Smooth muscle cell (in vitro differentiated cells): ENCODE measurements around the gene ZNF670. TPM values are rescaled to one million over a fixed set of nuclear protein-coding genes. Genes with fewer than 3 reads are reported as not detected.

ENCODE experiments used
- DNase-seq: peaks from one replicate; lab custom pipeline; 2025; ENCODE audit not compliant: unreplicated experiment; lab: John Stamatoyannopoulos, UW
- H2AFZ ChIP-seq: fragments of 200-600 bp; sonication (generic); 2 replicates; pipeline ENCODE4 v1.6.0; 2016; ENCODE audit warnings: antibody characterized with exemption, low read depth, mild to moderate bottlenecking
- H3F3A ChIP-seq: fragments of 200-600 bp; sonication (generic); 2 replicates; pipeline ENCODE4 v1.6.0; 2017; ENCODE audit warnings: antibody characterized with exemption, low read depth
- H3K27ac ChIP-seq: fragments of 200-600 bp; sonication (generic); 2 replicates; pipeline ENCODE4 v1.5.1; 2016; ENCODE audit warnings: low read depth, mild to moderate bottlenecking
- H3K27me3 ChIP-seq: fragments of 200-600 bp; sonication (generic); 2 replicates; pipeline ENCODE4 v1.6.1; 2016; ENCODE audit warnings: low read depth, mild to moderate bottlenecking
- H3K36me3 ChIP-seq: fragments of 200-600 bp; sonication (generic); 2 replicates; pipeline ENCODE4 v1.5.1; 2016; ENCODE audit warnings: low read depth
- H3K4me1 ChIP-seq: fragments of 200-600 bp; sonication (generic); 2 replicates; pipeline ENCODE4 v1.5.1; 2016; ENCODE audit warnings: low read depth
- H3K4me2 ChIP-seq: fragments of 200-600 bp; sonication (generic); 2 replicates; pipeline ENCODE4 v1.6.0; 2016; ENCODE audit warnings: mild to moderate bottlenecking
- H3K4me3 ChIP-seq: fragments of 200-600 bp; sonication (generic); 2 replicates; pipeline ENCODE4 v1.5.1; 2016; ENCODE audit warnings: mild to moderate bottlenecking
- H3K79me2 ChIP-seq: fragments of 200-600 bp; sonication (generic); 2 replicates; pipeline ENCODE4 v1.6.0; 2016; ENCODE audit warnings: low read depth, mild to moderate bottlenecking
- H3K9ac ChIP-seq: fragments of 200-600 bp; sonication (generic); 2 replicates; pipeline ENCODE4 v1.6.0; 2016; ENCODE audit warnings: low read depth
- H3K9me3 ChIP-seq: fragments of 200-600 bp; sonication (generic); replicated peaks from 2 replicates; pipeline ENCODE4 v1.5.1; 2016; ENCODE audit warnings: low read depth
- H4K20me1 ChIP-seq: fragments of 200-600 bp; sonication (generic); 2 replicates; pipeline ENCODE4 v1.6.0; 2016; ENCODE audit warnings: low read depth
- CTCF ChIP-seq: fragments of 200-600 bp; sonication (generic); IDR thresholded peaks from 2 replicates; pipeline ENCODE4 v1.5.1; 2017; ENCODE audit warnings: borderline replicate concordance, mild to moderate bottlenecking, antibody characterized with exemption; ENCODE audit not compliant: insufficient read depth, poor library complexity, severe bottlenecking
- WGBS: methylation state at CpG from one replicate; pipeline ENCODE4 v1.1.7; 2016; ENCODE audit warnings: low lambda C conversion rate; 5-methylcytosine and 5-hydroxymethylcytosine counted together
- polyA plus RNA-seq: library from polyadenylated mRNA; unstranded; fragments of >200 nt; fragmentation: Nextera tagmentation; extraction: Ambion mirVana; gene quantifications from 2 replicates; pipeline ENCODE4 v1.2.1, GENCODE V29; 2016
- total RNA-seq: library from RNA; depleted of rRNA; stranded (reverse); fragments of >200 nt; gene quantifications from 2 replicates; pipeline ENCODE4 v1.2.3, GENCODE V29; 2014

Gene ZNF670
- total and polyA plus RNA-seq, 2 experiments from 2014 or later, result 2.8 to 3.9 TPM

GRCh38 chr1:247111700-247112478 is 33.3 kb upstream of the ZNF670 start:
- Histone ChIP-seq H3K4me3 (peak overlapping the region; percentile 63), H3K27me3 (no peaks in the 10 kb centered on the region), H3K9me3 (no peaks in the 10 kb centered on the region), H3K36me3 (no peaks in the 10 kb centered on the region), H3K27ac (no peak overlapping the region), H4K20me1 (no peaks in the 10 kb centered on the region), H3K9ac (no peak overlapping the region), H3F3A (peaks cover 5% of the 10 kb centered on the region), H3K79me2 (no peaks in the 10 kb centered on the region), H3K4me1 (no peaks in the 10 kb centered on the region), H2AFZ (peak overlapping the region; percentile 89), H3K4me2 (peak overlapping the region; percentile 95)
- TF ChIP-seq CTCF, result no peak
- WGBS, result 3% methylated on average over 52 of the region's 78 CpGs
- DNase-seq, result no peak

DNA sequence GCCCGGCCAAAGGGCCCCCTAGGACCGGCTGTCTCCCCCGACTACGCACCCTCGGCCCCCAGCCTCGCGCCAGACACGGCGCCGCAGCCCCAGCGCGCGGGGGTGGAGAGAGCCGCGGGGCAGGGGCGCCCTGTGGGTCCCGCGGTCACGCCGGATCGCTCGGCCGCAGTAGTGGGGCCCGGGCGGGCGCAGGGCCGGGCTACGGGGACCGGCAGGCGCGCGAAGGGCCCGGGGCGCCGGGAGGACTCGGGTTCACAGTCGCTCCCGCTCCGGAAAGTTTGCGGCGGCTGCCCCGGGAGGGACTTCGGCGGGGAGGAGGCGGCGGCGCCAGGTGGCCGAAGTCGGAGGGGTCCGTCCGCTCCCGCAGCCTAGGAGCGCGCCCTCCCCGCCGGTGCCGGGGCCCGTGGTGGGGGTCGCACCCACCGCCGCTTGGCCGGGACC is 32.7 kb upstream of the ZNF670 start:
- peaks cover 5% of the 10 kb centered on the region for H3F3A ChIP-seq
- H4K20me1 ChIP-seq, result no peaks in the 10 kb centered on the region
- H3K9ac ChIP-seq, result peak overlapping the region; percentile 61
- H3K36me3 ChIP-seq, result no peaks in the 10 kb centered on the region
- no peak overlapping the region for H3K27ac ChIP-seq
- H3K4me1 ChIP-seq, result no peaks in the 10 kb centered on the region
- H3K4me3 ChIP-seq, result peak overlapping the region; percentile 63
- no peaks in the 10 kb centered on the region for H3K27me3 ChIP-seq
- no peak for DNase-seq
- H2AFZ ChIP-seq, result peak overlapping the region; percentile 89
- peak overlapping the region; percentile 95 for H3K4me2 ChIP-seq
- no peaks in the 10 kb centered on the region for H3K79me2 ChIP-seq
- no peak for TF ChIP-seq CTCF
- 1% methylated on average over 33 of the region's 62 CpGs for WGBS
- no peaks in the 10 kb centered on the region for H3K9me3 ChIP-seq

- Histone ChIP-seq H3K4me1 (no peaks in the 10 kb centered on the region), H3K4me2 (peak overlapping the region; percentile 95), H3K79me2 (no peaks in the 10 kb centered on the region), H4K20me1 (no peaks in the 10 kb centered on the region), H3F3A (peaks cover 5% of the 10 kb centered on the region), H3K4me3 (peak overlapping the region; percentile 63), H3K9me3 (no peaks in the 10 kb centered on the region), H3K27me3 (no peaks in the 10 kb centered on the region), H2AFZ (peak overlapping the region; percentile 89), H3K9ac (peak overlapping the region; percentile 61), H3K27ac (no peak overlapping the region), H3K36me3 (no peaks in the 10 kb centered on the region)
- no peak for DNase-seq
- TF ChIP-seq CTCF, result no peak
- WGBS, result 17% methylated on average over 30 of the region's 30 CpGs
These were observed 32.1 kb upstream of the ZNF670 start for GRCh38 chr1:247110627-247111258.

DNA sequence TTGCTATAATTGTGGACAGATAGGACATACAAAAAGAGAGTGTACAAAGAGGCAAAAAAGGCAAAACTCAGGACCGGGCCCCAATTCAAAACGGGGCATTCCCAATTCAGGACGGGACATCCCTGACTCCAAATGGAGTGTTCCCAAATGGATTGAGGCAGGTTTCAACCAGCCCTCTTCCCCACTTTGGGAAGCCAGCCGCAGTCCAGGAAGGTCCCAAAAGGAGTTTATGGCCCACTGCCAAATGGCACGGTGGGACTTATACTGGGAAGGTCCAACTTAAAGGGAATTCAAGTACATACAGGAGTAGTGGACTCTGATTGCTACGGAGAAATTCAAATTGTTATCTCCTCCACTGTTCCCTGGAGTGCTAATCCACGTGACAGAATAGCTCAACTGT is 29.1 kb upstream of the ZNF670 start:
- TF ChIP-seq CTCF, result no peak
- WGBS, result 94% methylated on average over 7 of the region's 7 CpGs

More for the DNA sequence above, 29.1 kb upstream of the ZNF670 start:
- no peaks in the 10 kb centered on the region for H4K20me1 ChIP-seq
- peaks cover 6% of the 10 kb centered on the region for H3K4me1 ChIP-seq
- no peaks in the 10 kb centered on the region for H3K9me3 ChIP-seq
- H3K79me2 ChIP-seq, result peaks cover 11% of the 10 kb centered on the region
- no peak overlapping the region for H2AFZ ChIP-seq
- H3K4me2 ChIP-seq, result no peak overlapping the region
- H3K9ac ChIP-seq, result no peak overlapping the region
- H3K4me3 ChIP-seq, result no peak overlapping the region
- no peaks in the 10 kb centered on the region for H3K27me3 ChIP-seq
- DNase-seq, result no peak
- H3K36me3 ChIP-seq, result no peaks in the 10 kb centered on the region
- no peak overlapping the region for H3K27ac ChIP-seq
- peaks cover 5% of the 10 kb centered on the region for H3F3A ChIP-seq
